H1 (cell line): Measurements from ENCODE around the gene EID1. TPM values are rescaled to one million over a fixed set of nuclear protein-coding genes. Genes with fewer than 3 reads are reported as not detected.

Experiments used
- CTCF ChIA-PET: fragments of 300-600 bp; sonication (Branson Sonifier 250); formaldehyde crosslinking; loops from one replicate; lab custom pipeline; 2021; ENCODE audit not compliant: partially characterized antibody; lab: Charles Lee
- POLR2A ChIA-PET: fragments of 300-600 bp; sonication (Branson Sonifier 250); formaldehyde crosslinking; loops from one replicate; lab custom pipeline; 2021; ENCODE audit warnings: inconsistent platforms; ENCODE audit not compliant: partially characterized antibody; lab: Charles Lee
- DNase-seq, 2 experiments: peaks; one replicate each; pipeline versions ENCODE4 v3.0.0 to v3.0.0-alpha.2; 2010 to 2022; ENCODE audit warnings: low spot score in 2 of 2, low read depth in 1 of 2, mixed read lengths in 1 of 2
- FAIRE-seq: peaks from 2 replicates; lab custom pipeline; 2011; peaks lifted over from hg19 to GRCh38; lab: Jason Lieb, UNC
- H2AFZ ChIP-seq: 2 replicates; pipeline ENCODE4 v1.8.1; 2012; ENCODE audit warnings: low read length, inconsistent platforms
- H2AK5ac ChIP-seq: 2 replicates; pipeline ENCODE4 v1.6.1; 2013; ENCODE audit warnings: low read depth, low read length
- H2BK120ac ChIP-seq: replicated peaks from 2 replicates; pipeline ENCODE3; 2013; ENCODE audit warnings: low read depth, low read length, inconsistent platforms
- H2BK12ac ChIP-seq: 2 replicates; pipeline ENCODE4 v1.6.1; 2013; ENCODE audit warnings: low read depth, low read length
- H2BK15ac ChIP-seq: 2 replicates; pipeline ENCODE4 v1.6.1; 2013; ENCODE audit warnings: low read length
- H2BK20ac ChIP-seq: 2 replicates; pipeline ENCODE4 v1.6.1; 2013; ENCODE audit warnings: low read length
- H2BK5ac ChIP-seq: 2 replicates; pipeline ENCODE4 v1.6.1; 2013; ENCODE audit warnings: low read depth, low read length
- H3K14ac ChIP-seq: 2 replicates; pipeline ENCODE4 v1.6.1; 2013; ENCODE audit warnings: inconsistent platforms; ENCODE audit not compliant: insufficient read length
- H3K18ac ChIP-seq: 2 replicates; pipeline ENCODE4 v1.6.1; 2013; ENCODE audit warnings: low read length; ENCODE audit errors: extremely low read depth
- H3K23ac ChIP-seq: 2 replicates; pipeline ENCODE4 v1.6.1; 2013; ENCODE audit warnings: inconsistent platforms; ENCODE audit not compliant: insufficient read length
- H3K23me2 ChIP-seq: 2 replicates; pipeline ENCODE4 v1.6.1; 2013; ENCODE audit warnings: low read depth, low read length
- H3K27ac ChIP-seq: 2 replicates; pipeline ENCODE4 v1.6.1; 2011; ENCODE audit warnings: low read depth, low read length, inconsistent platforms
- H3K27me3 ChIP-seq, 4 experiments: replicated peaks in 1 of 4; 1 replicate in 1 of 4; 2 replicates in 3 of 4; pipeline versions ENCODE4 v1.6.1 to v1.8.1; 2011 to 2013; ENCODE audit warnings: low read length in 3 of 4, mild to moderate bottlenecking in 3 of 4, inconsistent platforms in 2 of 4, mixed read lengths in 2 of 4, moderate library complexity in 1 of 4; ENCODE audit not compliant: control insufficient read depth in 3 of 4, insufficient read depth in 3 of 4; ENCODE audit errors: extremely low read depth in 1 of 4
- H3K36me3 ChIP-seq, 4 experiments: 2 replicates each; pipeline versions ENCODE4 v1.6.1 to v1.8.1; 2011 to 2013; ENCODE audit warnings: mild to moderate bottlenecking in 4 of 4, low read length in 3 of 4, moderate library complexity in 2 of 4, control low read depth in 1 of 4, inconsistent platforms in 1 of 4; ENCODE audit not compliant: insufficient read depth in 4 of 4, control insufficient read depth in 2 of 4
- H3K4ac ChIP-seq: replicated peaks from 2 replicates; pipeline ENCODE3; 2013; ENCODE audit warnings: low read length, low read depth, mixed read lengths, inconsistent platforms; ENCODE audit not compliant: insufficient read length
- H3K4me1 ChIP-seq, 4 experiments: replicated peaks in 1 of 4; 1 replicate in 1 of 4; 2 replicates in 3 of 4; pipeline versions ENCODE4 v1.6.1 to v1.8.1; 2011 to 2013; ENCODE audit warnings: low read length in 3 of 4, inconsistent platforms in 2 of 4, mixed read lengths in 1 of 4; ENCODE audit not compliant: insufficient read depth in 4 of 4, control insufficient read depth in 3 of 4
- H3K4me2 ChIP-seq, 2 experiments: 2 replicates each; pipeline versions ENCODE4 v1.6.1 to v1.8.1; 2011 to 2013; ENCODE audit warnings: low read depth in 2 of 2, low read length in 2 of 2, control low read depth in 1 of 2, inconsistent platforms in 1 of 2, mild to moderate bottlenecking in 1 of 2; ENCODE audit not compliant: insufficient read depth in 1 of 2
- H3K4me3 ChIP-seq, 4 experiments: fragments of 200-600, 300-600 bp in 1 of 4; sonication (generic), shearing (Covaris generic), sonication (Bioruptor Twin) in 1 of 4; 2 replicates each; pipeline versions ENCODE4 v1.5.1 to v1.8.1; 2011 to 2016; ENCODE audit warnings: low read length in 4 of 4, low read depth in 3 of 4, control low read depth in 2 of 4, inconsistent platforms in 2 of 4, mild to moderate bottlenecking in 2 of 4, mixed read lengths in 1 of 4, moderate library complexity in 1 of 4; ENCODE audit not compliant: insufficient read depth in 2 of 4; ENCODE audit errors: extremely low read depth in 1 of 4
- H3K56ac ChIP-seq: replicated peaks from 2 replicates; pipeline ENCODE3; 2013; ENCODE audit warnings: low read depth, mild to moderate bottlenecking, mixed read lengths, low read length, inconsistent platforms; ENCODE audit not compliant: insufficient read length
- H3K79me1 ChIP-seq: 2 replicates; pipeline ENCODE4 v1.6.1; 2013; ENCODE audit warnings: low read depth, low read length, control low read depth
- H3K79me2 ChIP-seq, 2 experiments: 2 replicates each; pipeline versions ENCODE4 v1.6.1 to v1.8.1; 2012 to 2013; ENCODE audit warnings: low read length in 2 of 2, mild to moderate bottlenecking in 2 of 2, inconsistent platforms in 1 of 2; ENCODE audit not compliant: insufficient read depth in 2 of 2, control insufficient read depth in 1 of 2
- H3K9ac ChIP-seq, 4 experiments: replicated peaks in 1 of 4; 1 replicate in 1 of 4; 2 replicates in 3 of 4; pipeline versions ENCODE4 v1.6.1 to v1.8.1; 2011 to 2013; ENCODE audit warnings: low read depth in 3 of 4, low read length in 3 of 4, control low read depth in 2 of 4, mild to moderate bottlenecking in 2 of 4, moderate library complexity in 2 of 4, inconsistent platforms in 1 of 4; ENCODE audit errors: extremely low read depth in 1 of 4
- H3K9me3 ChIP-seq, 2 experiments: 2 replicates each; pipeline versions ENCODE4 v1.6.1 to v1.8.1; 2012 to 2013; ENCODE audit warnings: mild to moderate bottlenecking in 2 of 2, moderate library complexity in 2 of 2, control low read depth in 1 of 2, inconsistent platforms in 1 of 2, low read depth in 1 of 2, low read length in 1 of 2, mixed read lengths in 1 of 2; ENCODE audit not compliant: insufficient read depth in 2 of 2
- H4K20me1 ChIP-seq, 2 experiments: replicated peaks in 1 of 2; 2 replicates each; pipeline versions ENCODE3 to v1.8.1; 2011 to 2013; ENCODE audit warnings: inconsistent platforms in 2 of 2, low read length in 2 of 2, mild to moderate bottlenecking in 1 of 2; ENCODE audit not compliant: insufficient read depth in 2 of 2, control insufficient read depth in 1 of 2
- H4K5ac ChIP-seq: 2 replicates; pipeline ENCODE4 v1.6.1; 2013; ENCODE audit warnings: low read length, low read depth, mixed read lengths, inconsistent platforms; ENCODE audit not compliant: insufficient read length
- H4K8ac ChIP-seq: 2 replicates; pipeline ENCODE4 v1.8.0; 2013; ENCODE audit warnings: mild to moderate bottlenecking, moderate library complexity, low read length, inconsistent platforms; ENCODE audit not compliant: insufficient read depth; ENCODE audit errors: extremely low read depth
- H4K91ac ChIP-seq: replicated peaks from 2 replicates; pipeline ENCODE3; 2013; ENCODE audit warnings: low read length, mixed read lengths, inconsistent platforms; ENCODE audit not compliant: insufficient read length
- GABPA ChIP-seq: IDR thresholded peaks from 2 replicates; pipeline ENCODE4 v1.6.1; 2011; ENCODE audit warnings: mild to moderate bottlenecking, low read length, moderate library complexity, borderline replicate concordance; ENCODE audit not compliant: insufficient read depth
- WGBS, 2 experiments: shearing (Covaris generic) in 1 of 2; methylation state at CpG; one replicate each; pipeline versions ENCODE4 v1.1.6 to v1.1.7; 2013 to 2015; ENCODE audit warnings: low lambda C conversion rate in 2 of 2, mixed read lengths in 2 of 2, inconsistent platforms in 1 of 2, low coverage in 1 of 2, missing lambda C conversion rate in 1 of 2; ENCODE audit not compliant: insufficient replicate concordance in 2 of 2, insufficient coverage in 1 of 2, insufficient read length in 1 of 2; ENCODE audit errors: extremely low coverage in 1 of 2, missing lambda C conversion rate in 1 of 2; 5-methylcytosine and 5-hydroxymethylcytosine counted together
- polyA plus RNA-seq, 7 experiments: library from polyadenylated mRNA; depleted of rRNA in 3 of 7; stranded (reverse) in 5 of 7; unstranded in 2 of 7; fragments of >200 nt in 5 of 7; fragments of 200-250 nt in 2 of 7; gene quantifications; 1 replicate in 5 of 7; 2 replicates in 1 of 7; 4 replicates in 1 of 7; pipeline versions ENCODE4 v1.2.1 to v1.2.3, GENCODE V29; 2011 to 2013; ENCODE audit warnings: missing spikeins in 2 of 7, mixed read lengths in 2 of 7
- total RNA-seq: library from RNA; stranded (reverse); fragmentation: NEBNext Ultra II Directional; extraction: Animal tissue kit (Norgen Biotek cat#: 25700); gene quantifications from 2 replicates; pipeline ENCODE4 v1.2.1, GENCODE V29; 2021

The EID1 gene
- total and polyA plus RNA-seq, 2 of the 8 experiments (the other 6 are each of a cell fraction or from before 2014, with no cell fraction given) = 101 to 110 TPM

- Histone ChIP-seq H3K4me3 (no peak overlapping the region), H3K27ac (no peak overlapping the region), H3K27me3 (no peaks in the 10 kb centered on the region), H2BK15ac (no peak overlapping the region), H4K5ac (no peak overlapping the region), H3K9ac (no peak overlapping the region), H3K23ac (no peak overlapping the region), H2BK12ac (no peak overlapping the region), H3K56ac (no peak overlapping the region), H3K4me1 (no peaks in the 10 kb centered on the region), H3K14ac (no peak overlapping the region), H3K36me3 (no peaks in the 10 kb centered on the region), H3K4ac (no peak overlapping the region), H3K4me2 (no peak overlapping the region), H2AFZ (no peak overlapping the region), H3K18ac (no peak overlapping the region), H3K9me3 (no peaks in the 10 kb centered on the region), H3K79me2 (no peaks in the 10 kb centered on the region), H3K23me2 (no peaks in the 10 kb centered on the region), H4K91ac (no peak overlapping the region), H4K8ac (no peak overlapping the region), H4K20me1 (no peaks in the 10 kb centered on the region), H2BK5ac (no peak overlapping the region), H2BK20ac (no peak overlapping the region), H3K79me1 (no peaks in the 10 kb centered on the region), H2BK120ac (no peak overlapping the region), H2AK5ac (no peak overlapping the region)
- no peak for TF ChIP-seq GABPA
- POLR2A ChIA-PET = interaction anchor here (1.8 kb wide), 1 partner anchor 10 kb away, joined by 6 read pairs; no protein-coding TSS in a partner anchor
- FAIRE-seq (no peak), DNase-seq (no peak)
- WGBS, 2 experiments = 92% methylated on average over 3 of the region's 3 CpGs; no CpG with 5 or more reads in 1 of the 2 experiments
- CTCF ChIA-PET = interaction anchor here (0.6 to 4.1 kb wide), 8 partner anchors 9 to 297 kb away, joined by 3 to 19 read pairs (median 4); partner anchors contain the start of gene EID1
These were observed 12.0 kb downstream of the EID1 start for GRCh38 chr15:48889925-48890324.
